Neutrophil (primary cell): Measurements from ENCODE around the gene FBP1.
"Not testable (repeated sequence)": the region's sequence is repeated elsewhere in the genome, so short reads cannot be mapped to it uniquely, and the experiment has no call there.

Experiments
- H3K27ac ChIP-seq: fragments of 200-600 bp; sonication (generic); 2 replicates; pipeline ENCODE4 v1.5.1; 2016; ENCODE audit warnings: mild to moderate bottlenecking, moderate library complexity
- H3K27me3 ChIP-seq: fragments of 200-600 bp; sonication (generic); 2 replicates; pipeline ENCODE4 v1.6.0; 2016; ENCODE audit warnings: mild to moderate bottlenecking
- H3K36me3 ChIP-seq: fragments of 200-600 bp; sonication (generic); 2 replicates; pipeline ENCODE4 v1.5.1; 2017
- H3K4me1 ChIP-seq, 2 experiments: fragments of 200-600 bp in 1 of 2; sonication (generic) in 1 of 2; 1 replicate in 1 of 2; 2 replicates in 1 of 2; pipeline versions ENCODE4 v1.5.1 to v1.6.1; 2013 to 2016; ENCODE audit warnings: low read depth in 1 of 2, low read length in 1 of 2, mild to moderate bottlenecking in 1 of 2, moderate library complexity in 1 of 2; ENCODE audit not compliant: control insufficient read depth in 1 of 2, insufficient read depth in 1 of 2
- H3K4me3 ChIP-seq, 2 experiments: fragments of 200-600 bp in 1 of 2; sonication (generic) in 1 of 2; 1 replicate in 1 of 2; 2 replicates in 1 of 2; pipeline ENCODE4 v1.5.1; 2013 to 2016; ENCODE audit warnings: low read depth in 1 of 2, low read length in 1 of 2, mild to moderate bottlenecking in 1 of 2, moderate library complexity in 1 of 2
- H3K9me3 ChIP-seq: fragments of 200-600 bp; sonication (generic); 2 replicates; pipeline ENCODE4 v1.5.1; 2016
- CTCF ChIP-seq: fragments of 200-600 bp; sonication (generic); IDR thresholded peaks from 2 replicates; pipeline ENCODE4 v1.5.1; 2016; ENCODE audit warnings: antibody characterized with exemption

Gene FBP1

GRCh38 chr9:94599102-94599501 is 40.2 kb downstream of the FBP1 start:
- H3K27me3 ChIP-seq, result no peaks in the 10 kb centered on the region
- H3K4me3 ChIP-seq, result no peak overlapping the region
- no peaks in the 10 kb centered on the region for H3K9me3 ChIP-seq
- TF ChIP-seq CTCF, result no peak
- H3K4me1 ChIP-seq, result peaks cover 4 to 5% of the 10 kb centered on the region in 2 experiments
- H3K36me3 ChIP-seq, result no peaks in the 10 kb centered on the region
- H3K27ac ChIP-seq, result no peak overlapping the region

- no peaks in the 10 kb centered on the region for H3K27me3 ChIP-seq
- H3K9me3 ChIP-seq, result no peaks in the 10 kb centered on the region
- no peak for TF ChIP-seq CTCF
- no peak within 1 kb of the TSS for H3K27ac ChIP-seq
- no peaks in the 10 kb centered on the region for H3K36me3 ChIP-seq
- no peaks in the 10 kb centered on the region for H3K4me1 ChIP-seq
- no peak within 1 kb of the TSS for H3K4me3 ChIP-seq
These were observed 45.6 kb downstream of the FBP1 start, which contains the start of gene FBP2 for GRCh38 chr9:94593459-94594345. Gene FBP2 (minus strand): TSS chr9:94593824. CDS start chr9:94593726, 98 bp downstream.

GRCh38 chr9:94592683-94593082 is 46.6 kb downstream of the FBP1 start:
- H3K4me1 ChIP-seq, H3K36me3 ChIP-seq, H3K4me3 ChIP-seq, H3K9me3 ChIP-seq, H3K27me3 ChIP-seq, H3K27ac ChIP-seq: not testable (repeated sequence)

- Histone ChIP-seq H3K4me3 (no peak overlapping the region), H3K27me3 (no peaks in the 10 kb centered on the region)
These were observed 47.4 kb downstream of the FBP1 start for GRCh38 chr9:94591876-94592275.

GRCh38 chr9:94591046-94591545 is 48.2 kb downstream of the FBP1 start:
- H3K36me3 ChIP-seq, H3K27me3 ChIP-seq, H3K27ac ChIP-seq, H3K9me3 ChIP-seq, H3K4me1 ChIP-seq, H3K4me3 ChIP-seq: not testable (repeated sequence)

More at GRCh38 chr9:94591876-94592275, 47.4 kb downstream of the FBP1 start:
- H3K4me1 ChIP-seq, result no peaks in the 10 kb centered on the region
- TF ChIP-seq CTCF, result no peak
- H3K36me3 ChIP-seq, result no peaks in the 10 kb centered on the region
- no peaks in the 10 kb centered on the region for H3K9me3 ChIP-seq
- H3K27ac ChIP-seq, result no peak overlapping the region

GRCh38 chr9:94588681-94589080 is 50.6 kb downstream of the FBP1 start:
- Histone ChIP-seq H3K36me3 (no peaks in the 10 kb centered on the region), H3K4me3 (no peak overlapping the region), H3K4me1 (no peaks in the 10 kb centered on the region), H3K9me3 (no peaks in the 10 kb centered on the region), H3K27ac (no peak overlapping the region), H3K27me3 (no peaks in the 10 kb centered on the region)
- TF ChIP-seq CTCF, result no peak
